ENCODE results near the gene IL18.

GRCh38 chr11:112097734-112098528 lies 66.0 kb downstream of the IL18 start:
- no peak for TF ChIP-seq CTCF (IDR thresholded peaks at IDR 0.05)
- TF ChIP-seq POLR2A (IDR thresholded peaks at IDR 0.05) = no peak

Measured in right lobe of liver (tissue), 4 donors.